NB4 (cell line): ENCODE data around the gene ZNF546.

Source experiments
- DNase-seq: peaks from one replicate; pipeline ENCODE4 v3.0.0; 2010; ENCODE audit warnings: low read depth
- H3K4me3 ChIP-seq: one replicate; pipeline ENCODE4 v1.5.1; 2011; ENCODE audit warnings: mild to moderate bottlenecking, low read depth, low read length, moderate library complexity
- CTCF ChIP-seq: IDR thresholded peaks from one replicate; pipeline ENCODE4 v1.5.1; 2012; ENCODE audit warnings: low read depth, low read length
- MAX ChIP-seq: IDR thresholded peaks from 2 replicates; pipeline ENCODE4 v1.6.1; 2011; ENCODE audit warnings: low read depth, low read length
- MYC ChIP-seq: IDR thresholded peaks from 2 replicates; pipeline ENCODE4 v1.6.1; 2011; ENCODE audit warnings: low read depth, low read length
- POLR2A ChIP-seq: IDR thresholded peaks from 2 replicates; pipeline ENCODE4 v1.6.1; 2011; ENCODE audit warnings: mild to moderate bottlenecking; ENCODE audit not compliant: insufficient read length; ENCODE audit errors: extremely low read depth

ZNF546 gene

GRCh38 chr19:39963898-39964297 lies 33.0 kb upstream of the ZNF546 start:
- no peak overlapping the region for H3K4me3 ChIP-seq
- TF ChIP-seq MAX (no peak), CTCF (no peak), POLR2A (no peak), MYC (no peak)
- no peak for DNase-seq

- no peak overlapping the region for H3K4me3 ChIP-seq
- TF ChIP-seq CTCF (no peak), MAX (no peak), POLR2A (no peak), MYC (no peak)
- DNase-seq: no peak
These were observed 30.2 kb upstream of the ZNF546 start for GRCh38 chr19:39966617-39967016.

GRCh38 chr19:39967561-39967960 lies 29.3 kb upstream of the ZNF546 start:
- no peak for TF ChIP-seq CTCF
- TF ChIP-seq MYC: no peak
- no peak for TF ChIP-seq POLR2A
- TF ChIP-seq MAX: no peak
- no peak overlapping the region for H3K4me3 ChIP-seq
- DNase-seq: no peak

GRCh38 chr19:39968789-39969188 lies 28.1 kb upstream of the ZNF546 start:
- DNase-seq: no peak
- H3K4me3 ChIP-seq: no peak overlapping the region
- TF ChIP-seq MYC (no peak), MAX (no peak), CTCF (no peak), POLR2A (no peak)

GRCh38 chr19:39969266-39969665 lies 27.6 kb upstream of the ZNF546 start:
- TF ChIP-seq CTCF (no peak), POLR2A (no peak), MYC (no peak), MAX (no peak)
- H3K4me3 ChIP-seq: no peak overlapping the region
- DNase-seq: no peak

GRCh38 chr19:39969681-39970424 lies 27.0 kb upstream of the ZNF546 start:
- no peak for TF ChIP-seq POLR2A
- no peak for TF ChIP-seq CTCF
- TF ChIP-seq MYC: no peak
- TF ChIP-seq MAX: no peak
- no peak for DNase-seq
- peak overlapping the region; percentile 70 for H3K4me3 ChIP-seq
